ENCODE data around the gene ESF1.

Gene ESF1, protein sequence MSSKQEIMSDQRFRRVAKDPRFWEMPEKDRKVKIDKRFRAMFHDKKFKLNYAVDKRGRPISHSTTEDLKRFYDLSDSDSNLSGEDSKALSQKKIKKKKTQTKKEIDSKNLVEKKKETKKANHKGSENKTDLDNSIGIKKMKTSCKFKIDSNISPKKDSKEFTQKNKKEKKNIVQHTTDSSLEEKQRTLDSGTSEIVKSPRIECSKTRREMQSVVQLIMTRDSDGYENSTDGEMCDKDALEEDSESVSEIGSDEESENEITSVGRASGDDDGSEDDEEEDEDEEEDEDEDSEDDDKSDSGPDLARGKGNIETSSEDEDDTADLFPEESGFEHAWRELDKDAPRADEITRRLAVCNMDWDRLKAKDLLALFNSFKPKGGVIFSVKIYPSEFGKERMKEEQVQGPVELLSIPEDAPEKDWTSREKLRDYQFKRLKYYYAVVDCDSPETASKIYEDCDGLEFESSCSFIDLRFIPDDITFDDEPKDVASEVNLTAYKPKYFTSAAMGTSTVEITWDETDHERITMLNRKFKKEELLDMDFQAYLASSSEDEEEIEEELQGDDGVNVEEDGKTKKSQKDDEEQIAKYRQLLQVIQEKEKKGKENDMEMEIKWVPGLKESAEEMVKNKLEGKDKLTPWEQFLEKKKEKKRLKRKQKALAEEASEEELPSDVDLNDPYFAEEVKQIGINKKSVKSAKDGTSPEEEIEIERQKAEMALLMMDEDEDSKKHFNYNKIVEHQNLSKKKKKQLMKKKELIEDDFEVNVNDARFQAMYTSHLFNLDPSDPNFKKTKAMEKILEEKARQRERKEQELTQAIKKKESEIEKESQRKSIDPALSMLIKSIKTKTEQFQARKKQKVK

DNA sequence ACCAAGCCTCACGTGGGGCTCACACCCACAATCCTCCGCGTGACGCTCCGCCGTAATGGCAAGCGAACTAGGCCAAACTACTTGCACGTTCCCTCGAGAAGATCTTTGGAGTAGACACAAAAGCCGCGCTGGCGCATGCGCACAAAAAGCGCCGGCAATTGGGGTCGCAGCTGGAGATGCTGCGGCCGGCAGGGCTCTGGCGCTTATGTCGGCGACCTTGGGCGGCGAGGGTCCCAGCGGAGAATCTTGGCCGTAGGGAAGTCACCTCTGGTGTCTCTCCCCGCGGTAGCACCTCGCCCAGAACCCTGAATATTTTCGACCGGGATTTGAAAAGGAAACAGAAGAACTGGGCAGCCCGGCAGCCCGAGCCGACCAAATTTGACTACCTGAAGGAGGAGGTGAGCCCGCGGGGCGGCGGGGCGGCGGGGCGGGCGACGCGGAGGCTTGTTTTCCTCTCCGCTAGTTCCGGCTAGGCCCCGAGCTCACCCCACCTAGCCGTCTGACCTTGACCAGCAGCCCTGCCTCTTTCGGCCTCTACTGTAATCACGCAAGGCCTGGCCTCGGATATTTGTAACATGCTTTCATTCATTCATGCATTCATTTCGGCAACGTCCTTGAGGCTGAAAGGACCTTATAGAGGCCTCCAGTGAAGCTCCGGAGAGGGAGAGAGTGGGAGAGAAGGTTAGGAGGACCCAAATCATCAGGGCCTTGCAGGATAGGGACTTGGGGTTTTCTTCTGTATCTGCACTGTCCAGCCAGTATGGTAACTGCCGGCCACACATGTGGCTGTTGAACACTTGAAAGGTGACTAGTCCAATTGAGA is at the start of gene ESF1, which contains the start of gene NDUFAF5:
TSS of gene ESF1 (minus strand) at position 27 of the 823 bp plus-strand sequence. CDS start 1,779 bp downstream, outside the sequence.
TSS of gene NDUFAF5 (plus strand) at position 136 of the 823 bp plus-strand sequence. CDS start at position 177, 41 bp downstream.
- peak; percentile 86 for DNase-seq (ENCODE audit: low read depth)

DNA sequence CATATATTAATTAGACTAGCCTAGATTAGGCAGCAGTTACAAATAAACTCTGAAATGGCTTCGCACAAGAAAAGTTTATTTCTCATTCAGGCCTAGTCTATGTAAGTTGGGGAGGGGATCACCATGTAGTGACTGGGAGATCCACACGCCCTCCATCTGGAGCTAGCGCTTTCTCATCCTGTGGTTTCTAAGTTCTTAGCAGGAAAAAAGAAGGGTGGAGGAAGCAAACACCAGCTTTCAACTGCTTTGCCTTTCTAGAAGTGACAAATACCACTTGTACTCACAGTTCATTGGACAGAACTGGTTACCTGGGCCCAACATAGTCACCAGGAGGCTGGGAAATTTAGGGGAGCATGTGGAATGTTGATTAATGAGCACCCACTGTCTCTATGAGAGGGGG is 46.8 kb upstream of the ESF1 start:
- DNase-seq (ENCODE audit: low read depth): no peak

DNA sequence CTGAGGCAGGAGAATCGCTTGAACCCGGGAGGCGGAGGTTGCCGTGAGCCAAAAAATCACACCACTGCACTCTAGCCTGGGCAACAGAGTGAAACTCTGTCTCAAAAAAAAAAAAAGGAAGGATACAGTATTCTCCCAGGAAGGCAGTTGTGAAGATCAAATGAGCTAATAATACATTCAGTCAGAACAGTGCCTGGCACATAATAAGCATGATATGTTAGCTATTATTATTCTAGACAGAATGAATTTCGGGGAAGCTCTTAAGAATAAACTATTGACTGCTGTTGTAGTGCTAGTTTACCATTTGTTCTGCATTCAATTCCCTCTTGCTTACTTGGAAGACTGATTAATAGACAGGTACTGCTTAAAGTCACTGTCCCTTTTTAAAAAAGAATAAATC is 40.7 kb upstream of the ESF1 start:
- no peak for DNase-seq (ENCODE audit: low read depth)

DNA sequence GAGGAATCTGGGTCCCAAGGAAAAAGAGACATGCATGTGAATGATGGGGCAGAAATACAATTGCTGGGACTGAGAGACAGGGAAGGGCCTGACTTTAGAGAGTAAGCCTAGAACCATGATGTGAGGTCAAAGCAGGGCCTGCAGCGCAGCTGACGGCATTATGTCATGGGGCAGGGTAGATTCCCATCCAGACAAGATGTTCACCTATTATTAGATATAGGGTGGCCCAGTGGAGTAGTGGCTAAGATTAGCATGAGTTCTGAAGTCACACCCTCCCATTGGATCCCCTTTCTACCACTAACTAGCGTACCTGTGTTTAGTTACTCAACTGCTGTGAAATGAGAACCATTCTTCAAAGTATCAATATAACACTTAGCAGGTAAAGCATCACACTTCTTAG is 39.7 kb upstream of the ESF1 start:
- DNase-seq (ENCODE audit: low read depth): no peak

DNA sequence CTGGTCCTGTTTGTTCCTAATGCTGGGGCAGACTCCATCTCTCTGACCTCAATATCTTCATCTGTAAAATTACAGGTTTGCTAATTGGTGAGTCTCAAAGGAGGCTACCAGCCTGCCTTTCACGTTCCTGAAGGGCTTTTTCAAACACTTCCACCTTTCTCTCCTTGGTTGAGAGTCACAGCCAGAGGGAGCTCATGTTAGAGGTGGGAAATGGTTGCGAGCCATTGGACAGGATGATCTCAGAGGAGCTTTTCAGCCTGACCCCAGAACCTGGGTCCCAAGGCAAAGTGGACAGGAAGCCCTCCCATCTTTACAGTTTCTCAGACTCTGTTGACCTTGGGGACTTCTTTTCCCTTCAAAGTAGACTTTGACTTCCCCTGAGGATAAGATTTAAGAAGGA is 37.7 kb upstream of the ESF1 start:
- DNase-seq (ENCODE audit: low read depth): no peak

DNA sequence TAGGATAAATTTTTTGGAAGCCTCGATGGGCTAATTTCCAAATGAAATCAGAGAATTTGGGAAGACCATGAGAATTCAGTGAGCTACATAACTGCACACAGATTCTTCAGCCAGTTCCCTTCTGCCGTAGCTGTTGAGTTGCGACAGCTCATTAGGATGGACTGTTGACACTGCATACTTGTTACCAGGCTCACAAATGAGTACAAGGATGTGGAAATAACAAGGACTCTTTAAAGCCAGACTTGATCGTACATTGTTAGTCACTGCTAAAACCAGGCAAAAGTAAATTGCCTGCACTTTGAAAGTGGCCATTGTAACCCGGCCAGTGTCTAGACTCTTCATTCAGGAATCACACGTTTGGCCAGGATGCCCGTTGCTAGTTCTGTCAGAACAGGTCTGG is 37.2 kb upstream of the ESF1 start:
- DNase-seq (ENCODE audit: low read depth): no peak

DNA sequence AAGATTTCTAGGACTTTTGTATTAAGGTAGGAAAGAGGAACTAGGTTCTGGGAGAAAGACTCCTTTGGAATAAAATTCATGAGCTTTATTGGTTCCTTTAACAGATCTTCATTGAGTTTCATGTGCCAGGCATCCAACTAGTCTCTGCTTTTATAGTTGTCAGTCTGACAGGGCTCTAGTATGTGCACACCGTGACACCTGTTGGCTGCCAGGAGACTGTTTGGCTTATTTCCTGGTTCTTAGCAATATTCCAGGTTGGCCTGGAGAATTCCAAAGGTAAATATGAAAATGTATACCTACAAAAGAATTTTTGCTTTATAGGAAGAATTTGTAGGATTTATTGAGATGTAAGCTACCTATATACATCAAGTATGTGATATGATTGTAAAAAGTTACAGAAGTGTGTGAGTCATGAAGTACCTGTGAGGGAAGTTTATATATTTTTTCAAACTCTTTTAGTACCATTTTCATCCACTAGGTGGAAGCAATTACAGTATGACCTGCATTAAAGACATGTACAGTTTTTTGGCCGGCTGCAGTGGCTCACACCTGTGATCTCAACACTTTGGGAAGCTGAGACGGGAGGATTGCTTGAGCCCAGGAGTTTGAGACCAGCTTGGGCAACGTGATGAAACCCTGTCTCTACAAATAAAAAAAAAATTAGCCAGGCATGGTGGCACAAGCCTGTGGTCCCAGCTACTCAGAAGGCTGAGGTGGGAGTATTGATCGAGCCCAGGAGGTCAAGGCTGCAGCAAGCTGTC is 35.3 kb upstream of the ESF1 start:
- DNase-seq (ENCODE audit: low read depth): no peak

DNA sequence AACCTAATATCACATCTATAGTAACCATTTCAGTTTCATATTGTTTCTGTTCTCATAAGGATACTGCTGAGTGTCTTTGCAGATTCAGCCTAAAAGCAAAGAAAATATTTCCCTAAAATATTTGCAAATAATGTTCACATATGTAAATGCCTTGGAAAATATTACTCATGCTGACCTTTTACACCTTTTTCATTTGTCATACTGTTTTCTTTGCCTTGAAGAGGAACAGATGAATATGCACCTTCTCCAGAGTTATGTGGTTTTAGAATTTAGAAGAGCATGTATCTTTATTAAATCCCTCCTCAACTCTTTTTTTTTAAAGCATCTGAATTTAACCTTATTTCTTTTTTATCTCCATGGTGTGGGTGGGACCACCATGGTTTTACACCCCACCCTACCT is 32.6 kb upstream of the ESF1 start:
- DNase-seq (ENCODE audit: low read depth): no peak

DNA sequence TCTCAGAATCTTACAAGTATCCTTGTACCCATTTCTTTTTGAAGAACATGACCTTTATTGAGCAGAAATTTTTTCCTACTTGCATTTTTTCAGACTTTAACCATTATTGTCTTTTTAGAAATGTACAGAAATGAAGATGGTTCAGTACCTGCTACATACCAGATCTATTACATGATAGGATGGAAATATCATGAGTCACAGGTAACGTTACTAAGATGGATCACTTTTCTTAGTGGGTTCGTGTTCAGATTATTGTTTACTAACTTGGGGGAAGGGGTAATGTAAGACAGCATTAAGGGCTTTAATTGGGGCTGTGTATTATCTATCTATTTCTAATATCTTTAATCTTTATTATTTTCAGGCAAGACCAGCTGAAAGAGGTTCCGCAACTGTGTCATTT is 32.0 kb upstream of the ESF1 start:
- no peak for DNase-seq (ENCODE audit: low read depth)

DNA sequence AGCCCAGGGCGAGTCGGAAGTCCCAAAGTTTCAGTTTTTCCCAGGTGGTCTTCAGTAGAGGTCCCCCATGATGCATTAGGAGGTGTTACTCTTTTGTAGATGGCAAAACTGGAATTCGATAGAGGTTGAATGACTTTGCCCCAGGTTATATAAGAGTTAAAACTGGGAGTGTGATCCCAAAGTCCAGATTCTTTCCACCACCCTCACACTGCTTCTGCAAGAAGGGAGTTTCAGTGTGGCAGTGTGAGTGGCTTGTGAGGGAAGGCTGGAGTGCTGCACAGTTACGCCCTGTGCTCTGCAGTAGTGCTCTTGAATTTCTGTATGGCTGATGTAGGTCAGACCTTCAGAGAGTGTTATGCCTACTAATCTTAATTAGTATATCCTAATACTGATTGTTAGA is 30.0 kb upstream of the ESF1 start:
- no peak for DNase-seq (ENCODE audit: low read depth)

DNA sequence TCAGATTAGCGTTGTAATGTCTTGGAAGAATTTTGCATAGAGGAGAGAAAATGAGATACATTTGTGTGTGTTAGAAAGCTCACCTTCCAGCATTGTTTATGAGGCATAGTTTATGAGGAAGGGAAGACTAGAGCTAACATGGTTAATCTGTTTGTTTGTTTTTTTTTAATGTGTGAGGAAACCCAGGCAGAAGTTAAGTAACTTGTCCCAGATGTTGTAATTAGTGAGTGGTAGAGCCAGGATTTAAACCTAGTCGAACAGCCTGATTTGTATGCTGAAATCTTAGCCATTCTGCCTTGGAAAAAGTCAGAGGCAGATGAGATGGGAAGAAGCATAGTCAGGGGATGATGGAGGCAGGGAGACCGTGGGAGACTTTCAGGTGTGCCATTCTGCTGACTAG is 29.2 kb upstream of the ESF1 start:
- no peak for DNase-seq (ENCODE audit: low read depth)

DNA sequence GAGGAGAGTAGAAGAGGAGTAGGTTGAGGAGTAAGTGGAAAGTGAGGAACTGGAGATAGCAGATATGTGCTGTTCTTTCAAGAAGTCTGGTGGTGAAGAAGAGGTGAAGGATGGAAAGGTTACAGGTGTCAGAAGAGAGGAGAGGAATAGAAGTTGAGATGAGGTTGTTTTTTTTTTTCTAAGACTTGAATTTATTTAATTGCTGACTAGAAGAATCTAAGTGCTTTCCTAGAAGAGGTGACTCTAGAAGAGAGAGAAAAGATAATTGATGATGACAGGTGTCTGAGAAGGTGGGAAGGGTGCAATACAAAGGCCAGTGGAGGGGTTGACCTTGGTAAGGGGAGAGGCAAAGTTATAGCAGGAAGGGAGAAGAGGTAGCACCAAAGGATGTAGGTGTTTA is 25.7 kb upstream of the ESF1 start:
- DNase-seq (ENCODE audit: low read depth): no peak

DNA sequence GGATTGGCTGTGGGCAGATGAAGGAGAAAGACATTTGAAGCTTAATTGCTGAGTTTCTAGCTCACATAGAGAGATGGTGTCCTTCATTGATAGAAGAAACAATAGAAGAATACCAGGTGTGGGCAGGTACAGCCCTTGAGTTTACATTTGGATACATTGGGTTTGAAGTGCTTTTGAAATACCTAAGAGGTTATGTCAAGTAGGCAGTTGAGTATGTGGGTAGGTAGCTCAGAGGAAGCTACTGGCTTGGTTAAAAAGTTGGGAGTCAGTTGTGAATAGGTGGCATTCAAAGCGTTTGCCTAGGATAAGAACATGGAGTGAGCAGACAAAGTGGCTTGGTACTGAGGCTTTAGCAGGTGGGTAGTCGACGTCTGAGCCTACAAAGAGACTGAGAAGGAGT is 25.1 kb upstream of the ESF1 start:
- no peak for DNase-seq (ENCODE audit: low read depth)

DNA sequence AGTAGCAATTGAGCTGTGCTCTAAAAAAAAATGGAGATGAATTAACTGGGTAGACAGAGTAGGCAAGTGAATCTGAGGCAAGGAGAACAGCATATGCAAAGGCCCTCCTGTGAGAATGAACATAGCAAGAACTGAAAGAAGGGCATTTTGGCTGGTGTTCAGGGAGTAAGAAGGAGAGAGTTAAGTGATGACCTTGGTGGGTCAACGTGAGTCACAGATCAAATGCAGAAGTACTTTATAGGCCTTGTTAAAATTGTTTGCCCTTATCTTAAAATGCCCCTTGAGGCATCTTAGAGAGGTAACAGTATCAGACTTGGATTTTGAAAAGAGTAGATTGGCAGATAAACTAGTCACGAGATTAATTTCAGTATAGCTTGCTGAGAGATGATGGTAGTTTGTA is 24.7 kb upstream of the ESF1 start:
- no peak for DNase-seq (ENCODE audit: low read depth)

DNA sequence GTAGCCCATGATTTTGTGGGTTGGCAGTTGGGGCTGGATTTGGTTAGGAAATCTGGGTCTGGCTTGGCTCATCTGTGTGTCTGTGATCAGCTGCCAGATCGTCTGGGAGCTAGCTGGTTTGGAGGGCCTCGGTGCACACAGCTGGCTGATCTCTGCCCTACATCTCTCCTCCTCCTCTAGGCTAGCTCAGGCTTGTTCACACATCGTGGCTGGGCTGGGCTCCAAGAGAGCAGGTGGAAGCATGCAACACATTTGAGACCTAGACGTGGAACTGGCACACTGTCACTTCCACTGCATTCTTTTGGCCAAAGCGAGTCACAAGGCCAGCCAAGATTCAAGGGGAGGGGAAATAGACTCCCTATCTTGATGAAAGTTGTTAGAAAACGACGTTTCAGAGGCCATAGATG is 16.0 kb upstream of the ESF1 start:
- DNase-seq (ENCODE audit: low read depth): no peak

DNA sequence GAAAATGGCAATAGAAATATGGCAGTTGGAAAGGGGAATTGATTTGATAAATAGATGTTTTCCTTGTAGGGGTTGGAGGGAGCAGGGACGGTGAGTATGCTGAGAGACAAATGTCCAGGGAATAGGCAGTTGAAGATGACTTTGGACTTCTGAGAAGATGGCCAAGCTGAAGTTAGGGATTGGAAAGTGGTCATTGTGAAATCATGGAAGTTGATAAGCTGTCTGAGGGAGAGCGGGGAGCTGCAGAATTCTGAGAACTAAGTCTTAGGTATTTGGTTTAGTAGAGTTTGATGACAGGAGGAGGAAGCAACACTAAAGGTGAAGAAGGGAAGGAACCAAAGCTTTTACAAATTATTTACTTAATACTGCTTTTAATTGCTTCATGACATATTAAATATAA is 15.3 kb upstream of the ESF1 start:
- DNase-seq (ENCODE audit: low read depth): no peak

DNA sequence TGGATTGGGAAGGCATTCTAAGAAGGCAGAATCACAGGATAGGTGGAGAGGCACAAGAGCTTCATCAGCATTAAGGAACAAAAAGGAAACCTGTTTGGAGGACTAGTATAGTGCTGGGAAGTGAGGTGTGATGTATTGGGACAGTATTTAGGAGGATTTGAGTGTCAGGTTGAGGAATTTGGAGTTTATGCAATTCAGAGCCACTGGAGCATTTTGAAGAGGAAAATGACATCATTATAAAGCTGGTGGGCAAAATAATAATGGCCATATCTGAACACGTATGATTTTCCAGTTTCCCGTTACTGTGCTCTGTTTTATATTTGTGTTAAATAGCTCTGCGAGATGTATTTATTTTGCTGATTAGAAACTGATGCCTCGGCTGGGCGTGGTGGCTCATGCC is 14.3 kb upstream of the ESF1 start:
- DNase-seq (ENCODE audit: low read depth): no peak

DNA sequence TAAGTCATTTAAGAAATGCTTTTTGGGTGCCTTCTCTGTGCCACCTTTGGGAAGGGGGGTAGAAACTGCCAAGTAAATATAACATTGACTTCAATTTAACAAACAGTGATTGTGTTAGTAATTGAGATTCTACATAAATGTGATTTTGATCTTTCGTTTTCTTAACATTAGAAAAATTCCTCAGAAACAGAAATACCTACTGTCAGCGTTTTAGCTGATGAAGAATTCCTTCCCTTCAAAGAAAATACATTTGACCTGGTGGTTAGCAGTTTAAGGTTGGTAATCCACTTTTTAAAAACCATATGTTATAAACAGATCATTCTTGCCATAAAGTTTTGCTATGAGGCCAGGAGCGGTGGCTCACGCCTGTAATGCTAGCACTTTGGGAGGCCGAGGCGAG is 9.9 kb upstream of the ESF1 start:
- DNase-seq (ENCODE audit: low read depth): no peak

DNA sequence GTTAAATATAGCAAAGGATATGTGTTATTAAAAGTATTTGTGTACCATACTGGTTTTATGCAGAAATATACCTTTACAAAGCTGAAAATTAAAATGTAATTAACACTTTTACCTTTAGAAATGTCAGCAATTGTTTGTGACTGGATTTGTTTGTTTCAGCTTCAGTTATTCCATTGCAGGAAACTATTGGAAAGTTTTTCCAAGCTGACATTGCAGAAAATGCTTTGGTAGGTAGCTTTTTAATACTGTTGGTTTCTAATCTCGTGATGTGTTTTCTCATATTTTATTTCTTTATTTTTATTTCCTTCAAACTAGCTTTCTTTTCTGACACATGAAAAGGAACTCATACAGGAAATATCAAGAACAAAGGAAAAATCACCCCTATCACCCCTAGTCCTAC is 8.3 kb upstream of the ESF1 start:
- no peak for DNase-seq (ENCODE audit: low read depth)

DNA sequence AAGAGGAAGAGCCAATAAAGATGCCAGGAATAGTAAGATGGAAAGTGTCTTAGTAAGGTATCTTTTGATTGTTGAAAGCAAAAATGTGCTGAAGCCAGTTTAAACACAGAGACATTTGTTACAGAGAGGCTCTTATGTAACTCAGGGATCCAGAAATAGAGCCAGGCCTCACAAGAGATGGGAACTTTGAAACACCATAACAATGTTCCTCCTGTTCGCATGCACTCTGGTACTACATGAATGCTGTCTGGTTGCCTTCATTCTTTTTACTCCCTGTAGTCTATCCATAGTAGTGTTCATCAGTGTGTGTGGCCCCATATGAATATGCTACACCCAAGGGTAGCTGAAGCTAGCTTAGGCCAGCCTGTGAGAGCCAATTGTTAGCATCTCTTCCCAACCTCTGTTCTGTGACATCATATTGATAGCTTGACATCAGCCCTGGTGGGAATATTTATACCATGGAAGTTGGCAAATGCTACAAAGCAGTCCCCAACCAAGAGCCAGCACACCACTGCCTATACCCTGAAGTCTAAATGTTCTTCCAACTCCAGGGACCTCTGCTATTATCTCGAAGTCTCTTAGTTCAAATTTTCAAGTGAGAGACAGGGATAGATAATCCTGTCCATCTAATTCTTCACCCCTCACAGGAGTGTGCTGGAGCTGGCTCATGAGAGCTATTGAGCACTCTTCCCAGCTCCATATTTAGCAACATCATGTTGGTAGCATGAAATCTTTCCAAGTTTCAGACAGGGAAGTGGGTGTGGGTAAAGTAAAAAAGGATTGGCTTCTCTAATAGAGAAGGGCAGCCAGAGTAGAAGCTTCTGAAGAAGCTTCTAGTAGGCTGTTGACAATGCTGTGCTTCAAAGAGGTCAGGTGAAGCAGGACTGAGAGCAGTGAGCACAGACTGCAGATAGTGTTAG is 7.1 kb upstream of the ESF1 start:
- DNase-seq (ENCODE audit: low read depth): no peak

DNA sequence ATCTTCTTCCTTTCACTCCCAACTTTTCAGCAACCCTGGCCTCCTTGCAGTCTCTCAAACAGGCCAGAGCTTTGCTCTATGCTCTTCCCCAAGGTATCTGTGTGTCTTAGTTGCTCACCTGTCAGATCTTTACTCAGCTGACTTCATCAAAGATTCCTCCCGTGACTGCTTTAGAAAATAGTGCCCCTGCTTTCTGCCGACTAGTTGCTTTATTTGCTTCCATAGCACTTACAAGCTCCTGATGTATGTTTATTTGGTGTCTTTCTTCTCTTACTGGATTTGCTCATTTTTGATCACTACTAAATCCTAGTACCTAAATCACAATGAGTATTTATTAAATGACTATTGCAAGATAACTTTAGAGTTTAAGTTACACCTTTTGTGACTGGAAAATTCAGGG is 6.0 kb upstream of the ESF1 start:
- no peak for DNase-seq (ENCODE audit: low read depth)

Measured in stimulated activated CD8-positive, alpha-beta memory T cell treated with anti-CD3 and anti-CD28 coated beads, Interleukin-4, amount 100 ng/mL, for 24 hours (primary cell).